Body of pancreas (tissue), 4 donors: ENCODE measurements around the gene CST7.
A peak's percentile ranks its signal among the peaks of the same experiment; 100 is the strongest.

Experiments
- POLR2A ChIP-seq, 3 donors: fragments of 450-650 bp; IDR thresholded peaks; one replicate each; pipeline ENCODE4 v1.6.1; 2016; ENCODE audit warnings: antibody characterized with exemption in 3 of 3, mild to moderate bottlenecking in 2 of 3
- TF ChIP-seq, protein P1 (sequence below), 7 experiments: fragments of 450-650 bp in 4 of 7; fragments of 200-600 bp in 3 of 7; sonication (generic) in 3 of 7; IDR thresholded peaks; one replicate each; pipeline ENCODE4 v1.5.1; 2016 to 2019; ENCODE audit warnings: antibody characterized with exemption in 7 of 7

DNA sequence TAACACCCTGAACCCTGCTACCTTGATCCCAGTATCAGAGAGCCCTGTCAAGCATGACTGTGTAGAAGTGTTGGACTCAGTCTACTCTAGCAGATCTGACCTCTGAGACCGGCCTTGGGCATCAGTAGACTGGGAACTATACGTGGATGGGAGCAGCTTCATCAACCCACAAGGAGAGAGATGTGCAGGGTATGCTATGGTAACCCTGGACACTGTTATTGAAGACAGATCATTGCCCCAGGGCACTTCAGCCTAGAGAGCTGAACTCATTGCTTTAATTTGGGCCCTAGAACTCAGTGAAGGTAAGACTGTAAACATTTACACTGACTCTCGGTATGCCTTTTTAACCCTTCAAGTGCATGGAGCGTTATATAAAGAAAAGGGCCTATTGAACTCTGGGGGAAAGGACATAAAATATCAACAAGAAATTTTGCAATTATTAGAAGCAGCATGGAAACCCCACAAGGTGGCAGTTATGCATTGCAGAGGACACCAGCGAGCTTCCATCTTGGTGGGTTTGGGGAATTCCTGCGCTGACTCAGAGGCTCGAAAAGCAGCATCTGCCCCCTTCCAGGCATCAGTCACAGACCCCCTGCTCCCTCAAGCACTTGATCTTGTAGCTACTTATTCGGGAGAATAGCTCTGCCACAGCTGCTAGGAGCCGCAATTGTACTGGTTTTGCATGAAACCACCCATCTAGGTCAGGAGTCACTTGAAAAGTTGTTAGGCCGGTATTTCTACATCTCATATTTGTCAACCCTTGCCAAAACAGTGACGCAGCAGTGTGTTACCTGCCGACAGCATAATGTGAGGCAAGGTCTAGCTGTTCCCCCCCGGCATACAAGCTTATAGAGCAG lies 19.0 kb upstream of the CST7 start:
- TF ChIP-seq POLR2A (IDR thresholded peaks at IDR 0.05) = peak; percentile 48 to 78 (median 76)
- TF ChIP-seq, protein P1, sequence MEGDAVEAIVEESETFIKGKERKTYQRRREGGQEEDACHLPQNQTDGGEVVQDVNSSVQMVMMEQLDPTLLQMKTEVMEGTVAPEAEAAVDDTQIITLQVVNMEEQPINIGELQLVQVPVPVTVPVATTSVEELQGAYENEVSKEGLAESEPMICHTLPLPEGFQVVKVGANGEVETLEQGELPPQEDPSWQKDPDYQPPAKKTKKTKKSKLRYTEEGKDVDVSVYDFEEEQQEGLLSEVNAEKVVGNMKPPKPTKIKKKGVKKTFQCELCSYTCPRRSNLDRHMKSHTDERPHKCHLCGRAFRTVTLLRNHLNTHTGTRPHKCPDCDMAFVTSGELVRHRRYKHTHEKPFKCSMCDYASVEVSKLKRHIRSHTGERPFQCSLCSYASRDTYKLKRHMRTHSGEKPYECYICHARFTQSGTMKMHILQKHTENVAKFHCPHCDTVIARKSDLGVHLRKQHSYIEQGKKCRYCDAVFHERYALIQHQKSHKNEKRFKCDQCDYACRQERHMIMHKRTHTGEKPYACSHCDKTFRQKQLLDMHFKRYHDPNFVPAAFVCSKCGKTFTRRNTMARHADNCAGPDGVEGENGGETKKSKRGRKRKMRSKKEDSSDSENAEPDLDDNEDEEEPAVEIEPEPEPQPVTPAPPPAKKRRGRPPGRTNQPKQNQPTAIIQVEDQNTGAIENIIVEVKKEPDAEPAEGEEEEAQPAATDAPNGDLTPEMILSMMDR (IDR thresholded peaks at IDR 0.05) = peak in 3 of 7 experiments; percentile 23 to 30 (median 28)
